ENCODE data around the gene GFOD1. TPM values are rescaled to one million over a fixed set of nuclear protein-coding genes. Genes with fewer than 3 reads are reported as not detected.

Gene GFOD1
- total RNA-seq, 6 experiments from 2014 or later: 2.3 to 4.7 (median 2.9) TPM

DNA sequence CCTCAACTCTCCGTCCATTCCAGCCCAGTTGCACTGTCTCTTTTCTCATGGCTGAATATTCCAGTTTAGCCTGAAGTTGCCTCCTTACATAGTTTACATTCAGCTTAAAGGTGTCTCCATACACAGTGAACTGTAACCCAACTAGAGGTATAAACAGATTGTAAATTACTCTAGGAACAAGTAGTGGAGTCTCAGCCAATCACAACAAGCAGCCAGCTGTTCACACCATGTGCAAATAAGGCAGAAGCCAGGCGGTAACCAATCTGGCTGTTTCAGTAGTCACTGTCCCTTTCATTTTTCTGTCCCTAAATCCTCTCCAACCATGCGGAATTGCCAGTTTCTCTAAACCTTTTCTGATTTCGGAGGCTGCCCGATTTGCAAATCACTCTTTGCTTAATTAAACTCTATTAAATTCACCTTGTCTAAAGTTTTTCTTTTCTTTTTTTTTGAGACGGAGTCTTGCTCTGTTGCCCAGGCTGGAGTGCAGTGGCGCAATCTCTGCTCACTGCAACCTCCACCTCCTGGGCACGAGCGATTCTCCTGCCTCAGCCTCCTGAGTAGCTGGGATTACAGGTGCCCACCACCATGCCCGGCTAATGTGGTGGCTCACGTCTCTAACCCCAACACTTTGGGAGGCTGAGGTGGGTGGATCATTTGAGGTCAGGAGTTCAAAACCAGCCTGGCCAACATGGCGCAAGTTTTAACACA lies 37.6 kb upstream of the GFOD1 start:
- peaks cover 15% of the 10 kb centered on the region for H3K27me3 Mint-ChIP-seq (ENCODE audit: insufficient read depth)
- H3K4me1 Mint-ChIP-seq (ENCODE audit: low read depth): 0 out of 2 replicates have a peak, but pooled peaks cover 6% of the 10 kb centered on the region
- no peaks in the 10 kb centered on the region for H3K36me3 Mint-ChIP-seq (ENCODE audit: low read depth)
- DNase-seq: no peak
- H3K9me3 Mint-ChIP-seq: no peaks in the 10 kb centered on the region
- no peak overlapping the region for H3K4me3 Mint-ChIP-seq
- TF ChIP-seq, protein P1, sequence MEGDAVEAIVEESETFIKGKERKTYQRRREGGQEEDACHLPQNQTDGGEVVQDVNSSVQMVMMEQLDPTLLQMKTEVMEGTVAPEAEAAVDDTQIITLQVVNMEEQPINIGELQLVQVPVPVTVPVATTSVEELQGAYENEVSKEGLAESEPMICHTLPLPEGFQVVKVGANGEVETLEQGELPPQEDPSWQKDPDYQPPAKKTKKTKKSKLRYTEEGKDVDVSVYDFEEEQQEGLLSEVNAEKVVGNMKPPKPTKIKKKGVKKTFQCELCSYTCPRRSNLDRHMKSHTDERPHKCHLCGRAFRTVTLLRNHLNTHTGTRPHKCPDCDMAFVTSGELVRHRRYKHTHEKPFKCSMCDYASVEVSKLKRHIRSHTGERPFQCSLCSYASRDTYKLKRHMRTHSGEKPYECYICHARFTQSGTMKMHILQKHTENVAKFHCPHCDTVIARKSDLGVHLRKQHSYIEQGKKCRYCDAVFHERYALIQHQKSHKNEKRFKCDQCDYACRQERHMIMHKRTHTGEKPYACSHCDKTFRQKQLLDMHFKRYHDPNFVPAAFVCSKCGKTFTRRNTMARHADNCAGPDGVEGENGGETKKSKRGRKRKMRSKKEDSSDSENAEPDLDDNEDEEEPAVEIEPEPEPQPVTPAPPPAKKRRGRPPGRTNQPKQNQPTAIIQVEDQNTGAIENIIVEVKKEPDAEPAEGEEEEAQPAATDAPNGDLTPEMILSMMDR (IDR thresholded peaks at IDR 0.05): no peak
- no peak overlapping the region for H3K27ac Mint-ChIP-seq

GRCh38 chr6:13523826-13524622 lies 36.6 kb upstream of the GFOD1 start:
- 0 out of 2 replicates have a peak, but pooled peaks cover 6% of the 10 kb centered on the region for H3K4me1 Mint-ChIP-seq (ENCODE audit: low read depth)
- no peaks in the 10 kb centered on the region for H3K9me3 Mint-ChIP-seq
- TF ChIP-seq, protein P1 (IDR thresholded peaks at IDR 0.05): no peak
- peaks cover 11% of the 10 kb centered on the region for H3K27me3 Mint-ChIP-seq (ENCODE audit: insufficient read depth)
- H3K27ac Mint-ChIP-seq: no peak overlapping the region
- 0 out of 2 replicates have a peak, but pooled peaks cover 5% of the 10 kb centered on the region for H3K36me3 Mint-ChIP-seq (ENCODE audit: low read depth)
- H3K4me3 Mint-ChIP-seq: no peak overlapping the region
- no peak for DNase-seq

- Mint-ChIP-seq H3K9me3 (no peaks in the 10 kb centered on the region), H3K36me3 (ENCODE audit: low read depth) (0 out of 2 replicates have a peak, but pooled peaks cover 5% of the 10 kb centered on the region), H3K4me3 (no peak overlapping the region), H3K4me1 (ENCODE audit: low read depth) (0 out of 2 replicates have a peak, but pooled peaks cover 6% of the 10 kb centered on the region), H3K27ac (no peak overlapping the region), H3K27me3 (ENCODE audit: insufficient read depth) (peaks cover 11% of the 10 kb centered on the region)
- TF ChIP-seq, protein P1 (IDR thresholded peaks at IDR 0.05): no peak
- DNase-seq: no peak
Observed at GRCh38 chr6:13522656-13523055, 35.3 kb upstream of the GFOD1 start.

DNA sequence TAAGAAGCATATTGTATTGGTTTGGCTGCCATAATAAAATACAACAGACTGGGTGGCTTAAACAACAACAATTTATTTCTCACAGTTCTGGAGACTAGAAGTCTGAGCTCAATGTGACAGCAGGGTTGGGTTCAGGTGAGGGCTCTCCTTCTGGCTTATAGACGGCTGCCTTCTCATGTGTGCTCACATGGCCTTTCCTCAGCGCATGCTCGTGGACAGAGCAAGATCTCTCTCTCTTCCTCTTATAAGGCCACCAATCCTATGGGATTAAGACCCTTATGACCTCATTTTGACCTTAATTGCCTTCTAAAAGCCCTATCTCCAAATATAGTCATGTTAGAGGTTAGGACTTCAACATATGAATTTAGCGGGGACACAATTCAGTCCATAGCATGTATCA lies 32.4 kb upstream of the GFOD1 start:
- Mint-ChIP-seq H3K27me3 (ENCODE audit: insufficient read depth) (peaks cover 10% of the 10 kb centered on the region; the same call in 1 of the 2 replicates), H3K4me3 (no peak overlapping the region), H3K27ac (no peak overlapping the region), H3K36me3 (ENCODE audit: low read depth) (0 out of 2 replicates have a peak, but pooled peaks cover 5% of the 10 kb centered on the region), H3K4me1 (ENCODE audit: low read depth) (peaks cover 10% of the 10 kb centered on the region), H3K9me3 (no peaks in the 10 kb centered on the region)
- DNase-seq: no peak
- TF ChIP-seq, protein P1 (IDR thresholded peaks at IDR 0.05): no peak

DNA sequence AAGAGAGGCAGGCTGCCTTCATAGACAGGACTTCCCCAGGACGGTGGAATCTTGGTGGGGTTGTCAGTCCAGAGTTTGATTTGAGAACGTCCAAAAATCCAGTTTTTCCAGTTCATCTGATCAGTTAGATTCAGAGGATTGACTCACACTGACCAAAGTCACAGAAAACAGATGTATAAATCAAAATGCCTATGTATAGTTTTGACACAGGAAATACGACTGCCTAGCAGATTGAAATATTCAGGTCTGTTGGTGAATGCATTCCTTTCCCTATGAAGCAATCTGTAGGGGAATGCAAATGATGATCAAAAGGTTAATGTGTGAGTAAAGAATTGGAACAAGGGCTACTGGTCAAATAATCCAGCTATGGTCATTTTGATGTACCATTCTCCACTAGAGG lies 29.7 kb upstream of the GFOD1 start:
- no peak for DNase-seq
- Mint-ChIP-seq H3K9me3 (no peaks in the 10 kb centered on the region), H3K4me1 (ENCODE audit: low read depth) (peaks cover 10% of the 10 kb centered on the region), H3K27me3 (ENCODE audit: insufficient read depth) (peaks cover 7% of the 10 kb centered on the region), H3K36me3 (ENCODE audit: low read depth) (0 out of 2 replicates have a peak, but pooled peaks cover 5% of the 10 kb centered on the region), H3K4me3 (no peak overlapping the region), H3K27ac (no peak overlapping the region)
- TF ChIP-seq, protein P1 (IDR thresholded peaks at IDR 0.05): no peak
